ENCODE results near the gene GOLGA6L7.
A peak's percentile ranks its signal among the peaks of the same experiment; 100 is the strongest.
"Not testable (repeated sequence)": the region's sequence is repeated elsewhere in the genome, so short reads cannot be mapped to it uniquely, and the experiment has no call there.

The GOLGA6L7 gene

DNA sequence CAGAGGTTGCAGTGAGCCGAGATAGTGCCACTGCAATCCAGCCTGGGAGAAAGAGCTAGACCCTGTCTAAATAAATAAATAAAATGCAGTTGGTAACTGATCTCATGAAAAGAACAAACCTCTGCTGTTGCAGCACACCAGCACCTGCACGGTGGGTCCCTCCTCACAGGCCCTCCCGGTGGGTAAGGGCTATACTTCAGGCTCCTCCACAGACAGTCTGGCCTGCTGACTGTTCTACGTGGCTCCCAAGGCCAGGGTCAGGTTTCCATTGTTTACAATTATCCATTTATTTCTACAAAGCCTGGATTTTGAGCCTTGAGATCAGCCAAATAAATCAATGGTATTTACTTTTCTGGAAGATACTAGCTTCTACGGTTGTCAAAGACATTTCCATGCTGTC lies 32.2 kb upstream of the GOLGA6L7 start:
- Histone ChIP-seq H3K27me3 (ENCODE audit: insufficient read depth, low read length) (peaks cover 39% of the 10 kb centered on the region), H3K4me1 (ENCODE audit: insufficient read depth, low read length) (peaks cover 4% of the 10 kb centered on the region; the same call in 1 of the 2 replicates), H3K9ac (ENCODE audit: low read depth, low read length) (no peak overlapping the region), H3K36me3 (ENCODE audit: insufficient read depth, low read depth, low read length) (no peaks in the 10 kb centered on the region), H3K9me3 (ENCODE audit: insufficient read depth, low read depth, low read length) (no peaks in the 10 kb centered on the region), H3K27ac (ENCODE audit: low read length) (no peak overlapping the region), H3K4me3 (ENCODE audit: low read length) (no peak overlapping the region)

DNA sequence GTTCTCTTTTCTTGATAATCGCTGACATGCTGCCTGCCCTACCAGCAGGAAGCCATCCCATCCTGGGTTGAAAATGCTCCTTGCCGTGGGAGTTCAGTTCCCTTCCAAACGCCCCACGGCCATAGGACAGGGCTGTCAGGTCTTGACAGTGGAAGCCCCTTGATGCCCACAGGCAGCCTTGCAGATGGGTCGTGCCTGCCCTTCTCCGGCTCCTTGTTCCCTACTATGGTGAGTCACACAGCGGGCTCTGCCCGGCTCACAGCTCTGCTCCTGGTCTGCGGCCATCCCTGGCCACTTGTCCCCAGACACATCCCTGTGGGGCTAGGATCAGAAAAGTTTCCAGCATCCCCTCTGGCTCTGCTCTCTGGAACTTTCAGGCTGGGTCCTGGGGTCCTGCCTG lies 31.1 kb upstream of the GOLGA6L7 start:
- no peak overlapping the region for H3K4me3 ChIP-seq (ENCODE audit: low read length)

DNA sequence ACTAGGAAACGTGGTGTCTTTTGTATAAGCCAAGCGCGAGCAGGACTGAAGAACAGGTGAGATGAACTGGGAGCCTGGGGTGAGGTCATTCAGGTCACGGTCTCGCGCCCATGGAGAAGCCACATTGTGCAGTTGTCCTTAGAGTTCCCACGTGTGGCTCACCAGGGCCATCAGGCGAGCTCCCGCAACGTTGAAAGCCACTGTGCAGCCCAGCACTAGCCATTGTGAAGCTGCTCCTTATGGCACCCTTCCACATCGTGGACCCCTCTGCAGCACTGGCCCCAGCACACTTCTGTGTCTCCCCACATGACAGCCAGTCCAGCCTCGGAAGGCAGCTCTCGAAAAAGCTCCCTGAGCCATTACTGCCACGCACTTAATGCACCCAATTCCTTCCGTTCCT lies 29.8 kb upstream of the GOLGA6L7 start:
- Histone ChIP-seq H3K36me3 (ENCODE audit: insufficient read depth, low read depth, low read length) (no peaks in the 10 kb centered on the region), H3K9me3 (ENCODE audit: insufficient read depth, low read depth, low read length) (no peaks in the 10 kb centered on the region), H3K9ac (ENCODE audit: low read depth, low read length) (no peak overlapping the region), H3K4me1 (ENCODE audit: insufficient read depth, low read length) (peaks cover 4% of the 10 kb centered on the region; the same call in 1 of the 2 replicates), H3K27me3 (ENCODE audit: insufficient read depth, low read length) (peaks cover 30% of the 10 kb centered on the region), H3K27ac (ENCODE audit: low read length) (no peak overlapping the region), H3K4me3 (ENCODE audit: low read length) (no peak overlapping the region)

More for the DNA sequence above, 31.1 kb upstream of the GOLGA6L7 start:
- no peak overlapping the region for H3K9ac ChIP-seq (ENCODE audit: low read depth, low read length)
- H3K4me1 ChIP-seq (ENCODE audit: insufficient read depth, low read length), result peaks cover 4% of the 10 kb centered on the region; the same call in 1 of the 2 replicates
- H3K36me3 ChIP-seq (ENCODE audit: insufficient read depth, low read depth, low read length), result no peaks in the 10 kb centered on the region
- peaks cover 36% of the 10 kb centered on the region for H3K27me3 ChIP-seq (ENCODE audit: insufficient read depth, low read length)
- no peak overlapping the region for H3K27ac ChIP-seq (ENCODE audit: low read length)
- no peaks in the 10 kb centered on the region for H3K9me3 ChIP-seq (ENCODE audit: insufficient read depth, low read depth, low read length)

DNA sequence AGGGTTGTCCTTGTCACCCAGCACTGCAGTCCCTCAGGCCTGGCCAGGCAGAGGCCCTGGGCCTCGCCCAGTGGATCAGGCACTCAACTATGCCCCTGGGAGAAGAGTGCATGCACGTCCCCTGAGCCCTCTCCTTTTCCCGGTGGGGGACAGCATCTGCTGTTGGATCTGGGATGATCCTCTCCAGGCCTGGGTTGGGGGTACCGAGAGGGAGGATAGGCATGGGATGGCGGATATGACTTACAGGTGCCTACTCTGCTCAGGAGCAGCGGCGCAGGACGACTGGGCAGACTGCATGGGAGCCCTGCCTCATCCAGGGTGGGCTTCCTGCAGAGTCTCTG lies 28.4 kb upstream of the GOLGA6L7 start:
- Histone ChIP-seq H3K36me3 (ENCODE audit: insufficient read depth, low read depth, low read length) (no peaks in the 10 kb centered on the region), H3K4me3 (ENCODE audit: low read length) (peak overlapping the region; percentile 36; the same call in 1 of the 2 replicates), H3K9me3 (ENCODE audit: insufficient read depth, low read depth, low read length) (no peaks in the 10 kb centered on the region), H3K27me3 (ENCODE audit: insufficient read depth, low read length) (peaks cover 30% of the 10 kb centered on the region), H3K9ac (ENCODE audit: low read depth, low read length) (no peak overlapping the region), H3K4me1 (ENCODE audit: insufficient read depth, low read length) (peaks cover 4% of the 10 kb centered on the region; the same call in 1 of the 2 replicates), H3K27ac (ENCODE audit: low read length) (no peak overlapping the region)

DNA sequence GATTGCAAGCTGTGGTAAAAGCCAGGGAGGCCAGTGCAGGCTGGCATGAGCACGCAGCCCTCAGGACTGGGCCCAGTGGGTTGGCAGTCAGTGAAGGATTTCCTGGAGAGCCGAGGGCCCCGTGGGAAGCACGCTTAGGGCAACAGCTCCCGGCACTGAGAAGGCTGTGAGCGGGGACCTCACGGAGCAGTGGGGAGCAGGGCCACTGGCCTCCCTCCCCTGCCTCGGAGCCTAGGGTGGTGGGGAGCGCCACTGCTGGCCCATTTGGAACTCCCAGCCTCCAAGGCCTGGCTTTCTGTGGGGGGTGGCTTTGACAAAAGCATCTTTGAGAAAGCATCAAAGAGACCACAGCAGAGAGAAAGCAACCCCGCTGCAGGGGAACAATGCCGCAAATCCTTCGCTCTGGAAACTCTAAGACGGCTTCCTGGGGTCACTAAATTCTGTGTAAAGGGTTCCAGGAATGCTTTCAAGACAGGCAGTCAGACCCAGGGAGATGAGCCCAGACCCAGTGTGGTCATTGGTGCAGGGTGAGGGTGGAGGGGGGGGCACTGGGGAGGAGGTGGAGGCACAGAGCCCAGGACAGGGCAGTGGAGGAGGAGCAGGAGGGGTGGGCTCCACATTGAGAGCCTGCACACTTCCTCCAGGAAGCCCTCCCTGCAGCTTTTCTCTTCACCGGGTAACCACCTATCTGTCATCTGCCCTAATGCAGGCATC lies 27.8 kb upstream of the GOLGA6L7 start:
- H3K4me1 ChIP-seq (ENCODE audit: insufficient read depth, low read length), result peaks cover 4% of the 10 kb centered on the region; the same call in 1 of the 2 replicates
- H3K9ac ChIP-seq (ENCODE audit: low read depth, low read length), result no peak overlapping the region
- H3K36me3 ChIP-seq (ENCODE audit: insufficient read depth, low read depth, low read length), result no peaks in the 10 kb centered on the region
- H3K4me3 ChIP-seq (ENCODE audit: low read length), result peak overlapping the region; percentile 36; the same call in 1 of the 2 replicates
- H3K27me3 ChIP-seq (ENCODE audit: insufficient read depth, low read length), result peaks cover 30% of the 10 kb centered on the region
- no peak overlapping the region for H3K27ac ChIP-seq (ENCODE audit: low read length)
- no peaks in the 10 kb centered on the region for H3K9me3 ChIP-seq (ENCODE audit: insufficient read depth, low read depth, low read length)

DNA sequence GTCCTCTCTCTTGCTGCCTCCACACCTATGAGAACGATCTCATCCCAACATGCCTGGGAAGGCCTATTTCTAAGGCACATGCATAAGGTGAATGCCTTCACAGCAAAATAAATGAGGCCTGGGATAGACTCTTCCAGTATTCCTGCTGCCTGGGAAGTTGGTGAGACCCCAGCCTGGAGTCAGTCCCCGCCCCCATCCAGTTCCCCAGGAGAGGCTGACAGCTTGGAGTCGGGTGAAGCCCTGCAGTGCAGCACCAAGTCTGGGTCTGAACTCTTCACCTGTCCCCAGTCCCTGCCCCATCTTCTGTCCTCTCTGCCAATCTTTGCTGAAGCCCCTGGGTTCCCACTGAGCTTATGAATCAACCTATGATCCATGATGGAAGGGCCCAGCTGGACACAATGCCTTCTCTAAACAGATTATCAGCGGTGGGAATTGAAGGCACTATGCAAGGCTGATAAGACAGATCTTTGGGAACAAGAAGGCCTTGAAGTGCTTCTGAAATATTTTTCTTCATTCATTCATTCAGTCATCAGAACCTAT lies 27.1 kb upstream of the GOLGA6L7 start:
- H3K9me3 ChIP-seq (ENCODE audit: insufficient read depth, low read depth, low read length), result no peaks in the 10 kb centered on the region
- H3K27me3 ChIP-seq (ENCODE audit: insufficient read depth, low read length), result peaks cover 30% of the 10 kb centered on the region
- H3K27ac ChIP-seq (ENCODE audit: low read length), result no peak overlapping the region
- peaks cover 4% of the 10 kb centered on the region; the same call in 1 of the 2 replicates for H3K4me1 ChIP-seq (ENCODE audit: insufficient read depth, low read length)
- H3K36me3 ChIP-seq (ENCODE audit: insufficient read depth, low read depth, low read length), result no peaks in the 10 kb centered on the region
- H3K4me3 ChIP-seq (ENCODE audit: low read length), result peak overlapping the region; percentile 36; the same call in 1 of the 2 replicates
- H3K9ac ChIP-seq (ENCODE audit: low read depth, low read length), result no peak overlapping the region

DNA sequence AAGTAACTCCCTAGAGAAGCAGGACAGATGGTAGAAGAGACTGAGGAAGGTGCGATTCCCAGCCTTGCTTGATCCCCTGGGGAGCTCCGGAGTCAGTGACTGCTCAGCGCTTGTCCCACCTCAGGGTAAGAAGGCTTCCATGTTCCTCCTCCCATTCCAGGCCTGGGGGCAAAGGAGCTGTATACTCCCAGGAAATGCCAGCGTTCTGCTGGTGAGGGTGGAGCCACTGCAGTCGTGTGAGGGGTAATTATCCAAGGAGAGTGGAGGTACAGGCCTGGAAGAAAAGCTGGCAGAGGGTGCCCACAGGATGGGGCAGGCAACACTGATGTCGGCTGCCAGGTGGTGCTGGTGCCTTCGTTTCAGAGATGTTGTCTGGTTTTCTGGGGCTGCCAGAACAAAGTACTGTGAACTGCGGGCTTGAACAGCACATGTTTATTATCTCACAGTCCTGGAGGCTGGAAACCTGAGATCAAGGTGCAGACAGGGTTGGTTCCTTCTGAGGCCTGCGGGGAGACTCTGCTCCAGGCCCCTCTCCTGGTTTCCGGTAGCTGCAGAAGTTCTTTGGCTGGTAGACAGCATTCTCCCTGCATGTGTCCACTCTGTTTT lies 25.2 kb upstream of the GOLGA6L7 start:
- Histone ChIP-seq H3K4me1 (ENCODE audit: insufficient read depth, low read length) (peaks cover 4% of the 10 kb centered on the region; the same call in 1 of the 2 replicates), H3K9me3 (ENCODE audit: insufficient read depth, low read depth, low read length) (no peaks in the 10 kb centered on the region), H3K9ac (ENCODE audit: low read depth, low read length) (no peak overlapping the region), H3K36me3 (ENCODE audit: insufficient read depth, low read depth, low read length) (no peaks in the 10 kb centered on the region), H3K4me3 (ENCODE audit: low read length) (no peak overlapping the region), H3K27me3 (ENCODE audit: insufficient read depth, low read length) (peaks cover 25% of the 10 kb centered on the region), H3K27ac (ENCODE audit: low read length) (no peak overlapping the region)

DNA sequence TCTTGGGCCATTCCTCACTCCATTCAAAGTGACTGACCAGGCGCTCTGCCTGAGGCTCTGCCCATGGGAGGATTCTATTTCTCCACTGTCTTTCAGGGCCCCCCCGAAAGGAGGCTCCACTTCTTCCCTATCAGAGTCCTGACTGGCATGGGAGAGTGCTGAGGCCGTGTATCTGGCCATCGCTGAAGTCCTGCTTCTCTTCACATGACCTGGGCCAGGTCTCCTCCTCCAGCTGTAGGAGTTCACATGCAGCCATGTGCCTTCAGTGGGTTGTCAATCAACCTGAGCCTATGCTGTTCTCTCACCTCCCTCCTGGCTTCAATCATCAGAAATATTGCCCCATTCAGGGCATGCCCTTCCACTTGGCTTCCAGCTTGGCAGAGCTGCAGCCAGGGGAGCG lies 24.6 kb upstream of the GOLGA6L7 start:
- peaks cover 22% of the 10 kb centered on the region for H3K27me3 ChIP-seq (ENCODE audit: insufficient read depth, low read length)
- H3K36me3 ChIP-seq (ENCODE audit: insufficient read depth, low read depth, low read length), result no peaks in the 10 kb centered on the region
- no peak overlapping the region for H3K27ac ChIP-seq (ENCODE audit: low read length)
- H3K4me1 ChIP-seq (ENCODE audit: insufficient read depth, low read length), result peaks cover 4% of the 10 kb centered on the region; the same call in 1 of the 2 replicates
- H3K9ac ChIP-seq (ENCODE audit: low read depth, low read length), result no peak overlapping the region
- no peaks in the 10 kb centered on the region for H3K9me3 ChIP-seq (ENCODE audit: insufficient read depth, low read depth, low read length)
- H3K4me3 ChIP-seq (ENCODE audit: low read length), result no peak overlapping the region

DNA sequence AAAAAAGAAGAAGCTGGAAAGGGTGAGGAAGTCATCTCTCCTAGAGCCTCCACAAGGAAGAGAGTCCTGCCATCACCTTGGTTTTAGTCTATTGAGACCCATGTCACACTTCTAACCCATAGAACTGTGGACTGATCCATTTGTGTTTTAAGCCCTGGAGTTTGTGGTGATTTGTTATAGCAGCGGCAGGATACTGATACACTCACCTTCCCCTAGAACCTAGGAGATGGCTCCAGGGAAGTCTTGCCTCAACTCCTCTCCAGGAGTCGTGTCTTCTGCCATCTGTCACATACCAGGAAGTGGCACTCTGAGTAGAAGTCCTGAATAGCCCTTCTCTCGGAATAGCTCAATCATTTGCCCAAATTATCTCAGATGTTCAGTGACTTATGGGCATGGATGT lies 22.7 kb upstream of the GOLGA6L7 start:
- H3K4me1 ChIP-seq (ENCODE audit: insufficient read depth, low read length), result no peaks in the 10 kb centered on the region; the same call in 1 of the 2 replicates

DNA sequence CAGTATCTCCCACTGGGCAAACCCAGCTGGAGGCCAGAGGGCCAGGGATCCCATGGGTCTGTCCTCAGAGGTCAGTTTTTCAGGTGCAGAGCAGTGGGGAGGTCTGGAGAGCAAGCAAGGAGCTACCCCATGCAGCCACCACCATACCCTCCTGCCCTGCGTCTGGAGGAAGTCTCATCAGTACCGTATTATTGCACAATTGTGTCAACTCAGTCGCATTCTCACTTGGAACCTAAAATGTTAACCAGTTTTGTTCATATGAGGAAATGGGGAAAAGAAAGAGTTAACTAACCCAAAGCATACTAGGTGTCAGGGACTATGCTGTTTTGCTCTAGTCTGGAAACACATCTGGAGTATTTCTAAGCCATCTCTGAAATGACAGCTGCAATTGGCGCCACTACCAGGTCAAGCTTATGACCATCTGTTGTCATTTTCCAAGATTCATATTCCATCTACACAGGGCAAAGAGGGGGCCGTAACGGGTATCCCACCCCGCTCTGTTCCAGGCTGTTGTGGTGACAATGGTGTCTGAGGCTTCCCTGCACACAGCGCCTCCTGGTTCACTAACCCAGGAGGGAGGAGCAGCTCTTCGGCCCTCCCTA lies 20.4 kb upstream of the GOLGA6L7 start:
- Histone ChIP-seq H3K27me3 (ENCODE audit: insufficient read depth, low read length) (no peaks in the 10 kb centered on the region; the same call in 1 of the 2 replicates), H3K4me1 (ENCODE audit: insufficient read depth, low read length) (no peaks in the 10 kb centered on the region), H3K9ac (ENCODE audit: low read depth, low read length) (no peak overlapping the region), H3K27ac (ENCODE audit: low read length) (no peak overlapping the region), H3K4me3 (ENCODE audit: low read length) (no peak overlapping the region), H3K9me3 (ENCODE audit: insufficient read depth, low read depth, low read length) (no peaks in the 10 kb centered on the region), H3K36me3 (ENCODE audit: insufficient read depth, low read depth, low read length) (no peaks in the 10 kb centered on the region)

More for the DNA sequence above, 22.7 kb upstream of the GOLGA6L7 start:
- Histone ChIP-seq H3K36me3 (ENCODE audit: insufficient read depth, low read depth, low read length) (no peaks in the 10 kb centered on the region), H3K9me3 (ENCODE audit: insufficient read depth, low read depth, low read length) (no peaks in the 10 kb centered on the region), H3K4me3 (ENCODE audit: low read length) (no peak overlapping the region), H3K9ac (ENCODE audit: low read depth, low read length) (no peak overlapping the region), H3K27ac (ENCODE audit: low read length) (no peak overlapping the region), H3K27me3 (ENCODE audit: insufficient read depth, low read length) (peaks cover 12% of the 10 kb centered on the region)

DNA sequence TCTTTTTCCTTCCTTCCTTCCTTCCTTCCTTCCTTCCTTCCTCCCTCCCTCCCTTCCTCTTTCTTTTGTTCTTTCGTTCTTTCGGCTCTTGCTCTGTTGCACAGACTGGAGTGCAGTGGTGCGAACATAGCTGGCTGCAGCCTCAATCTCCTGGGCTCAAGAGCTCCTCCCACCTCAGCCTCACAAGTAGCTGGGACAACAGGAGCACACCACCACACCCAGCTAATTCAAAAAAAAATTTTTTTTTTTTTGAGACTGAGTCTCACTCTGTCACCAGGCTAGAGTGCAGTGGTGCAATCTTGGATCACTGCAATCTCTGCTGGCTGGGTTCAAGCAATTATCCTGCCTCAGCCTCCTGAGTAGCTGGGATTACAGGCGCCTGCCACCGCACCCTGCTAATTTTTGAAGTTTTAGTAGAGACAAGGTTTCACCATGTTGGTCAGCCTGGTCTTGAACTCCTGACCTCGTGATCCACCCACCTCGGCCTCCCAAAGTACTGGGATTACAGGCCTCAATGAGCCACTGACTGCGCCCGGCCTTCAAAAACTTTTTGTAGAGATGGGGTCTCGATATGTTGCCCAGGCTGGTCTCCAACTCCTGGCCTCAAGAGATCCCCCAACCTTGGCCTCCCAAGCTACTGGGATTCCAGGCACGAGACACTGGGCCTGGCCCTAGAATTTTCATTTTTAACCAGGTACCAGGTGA lies 13.3 kb upstream of the GOLGA6L7 start:
- not testable (repeated sequence) for H3K9me3 ChIP-seq (ENCODE audit: insufficient read depth, low read depth, low read length); H3K4me3 ChIP-seq (ENCODE audit: low read length); H3K4me1 ChIP-seq (ENCODE audit: insufficient read depth, low read length); H3K36me3 ChIP-seq (ENCODE audit: insufficient read depth, low read depth, low read length); H3K27me3 ChIP-seq (ENCODE audit: insufficient read depth, low read length); H3K27ac ChIP-seq (ENCODE audit: low read length); H3K9ac ChIP-seq (ENCODE audit: low read depth, low read length)

Measured in iPS-20b (cell line).